NCI-H2081 treated with DMSO at 0.1 percent for 48 hours (cell line): ENCODE results near the gene C11orf86.
"Not testable (repeated sequence)": the region's sequence is repeated elsewhere in the genome, so short reads cannot be mapped to it uniquely, and the experiment has no call there.

ENCODE experiments used
- DNase-seq: peaks from one replicate; lab custom pipeline; 2025; lab: John Stamatoyannopoulos, UW

The C11orf86 gene

GRCh38 chr11:66989360-66989759, 14.3 kb downstream of the C11orf86 start:
- DNase-seq: not testable (repeated sequence)

- no peak for DNase-seq
Measured at GRCh38 chr11:66992041-66992440, 16.9 kb downstream of the C11orf86 start.

- DNase-seq: no peak
Measured at GRCh38 chr11:66996609-66997273, 21.6 kb downstream of the C11orf86 start.

GRCh38 chr11:66999555-66999954, 24.5 kb downstream of the C11orf86 start:
- no peak for DNase-seq

GRCh38 chr11:67001332-67001731, 26.2 kb downstream of the C11orf86 start:
- DNase-seq: no peak

GRCh38 chr11:67002297-67002913, 27.3 kb downstream of the C11orf86 start:
- DNase-seq: no peak

- DNase-seq: no peak
Measured at GRCh38 chr11:67002921-67003411, 27.9 kb downstream of the C11orf86 start.

- not testable (repeated sequence) for DNase-seq
Measured at GRCh38 chr11:67005200-67005599, 30.1 kb downstream of the C11orf86 start.

- no peak for DNase-seq
Measured at GRCh38 chr11:67006029-67006884, 31.2 kb downstream of the C11orf86 start.

GRCh38 chr11:67007126-67007525, 32.0 kb downstream of the C11orf86 start:
- no peak for DNase-seq

GRCh38 chr11:67010296-67010905, 35.3 kb downstream of the C11orf86 start:
- DNase-seq: no peak

GRCh38 chr11:67013511-67014045, 38.5 kb downstream of the C11orf86 start:
- no peak for DNase-seq

GRCh38 chr11:67014343-67014742, 39.2 kb downstream of the C11orf86 start:
- no peak for DNase-seq

GRCh38 chr11:67015048-67015447, 39.9 kb downstream of the C11orf86 start:
- no peak for DNase-seq

GRCh38 chr11:67016550-67016949, 41.4 kb downstream of the C11orf86 start:
- no peak for DNase-seq

GRCh38 chr11:67020949-67021348, 45.8 kb downstream of the C11orf86 start:
- no peak for DNase-seq

GRCh38 chr11:67022341-67022933, 47.3 kb downstream of the C11orf86 start:
- DNase-seq: no peak

- no peak for DNase-seq
Measured at GRCh38 chr11:67022961-67023956, 48.2 kb downstream of the C11orf86 start, which contains the start of gene SYT12. Gene SYT12, plus strand, starts transcription at chr11:67023134. Its CDS starts 7,011 bp downstream, at chr11:67030145.

GRCh38 chr11:67023957-67024353, 48.9 kb downstream of the C11orf86 start:
- no peak for DNase-seq

GRCh38 chr11:67024410-67024809, 49.3 kb downstream of the C11orf86 start:
- DNase-seq: no peak
